GM21529 (cell line): ENCODE data around the gene TAS1R2.

Source experiments
- ATAC-seq: cut with Tn5 transposase; IDR thresholded peaks from one replicate; pipeline ENCODE4 v1.9.1; 2021; ENCODE audit not compliant: unreplicated experiment

The TAS1R2 gene

DNA sequence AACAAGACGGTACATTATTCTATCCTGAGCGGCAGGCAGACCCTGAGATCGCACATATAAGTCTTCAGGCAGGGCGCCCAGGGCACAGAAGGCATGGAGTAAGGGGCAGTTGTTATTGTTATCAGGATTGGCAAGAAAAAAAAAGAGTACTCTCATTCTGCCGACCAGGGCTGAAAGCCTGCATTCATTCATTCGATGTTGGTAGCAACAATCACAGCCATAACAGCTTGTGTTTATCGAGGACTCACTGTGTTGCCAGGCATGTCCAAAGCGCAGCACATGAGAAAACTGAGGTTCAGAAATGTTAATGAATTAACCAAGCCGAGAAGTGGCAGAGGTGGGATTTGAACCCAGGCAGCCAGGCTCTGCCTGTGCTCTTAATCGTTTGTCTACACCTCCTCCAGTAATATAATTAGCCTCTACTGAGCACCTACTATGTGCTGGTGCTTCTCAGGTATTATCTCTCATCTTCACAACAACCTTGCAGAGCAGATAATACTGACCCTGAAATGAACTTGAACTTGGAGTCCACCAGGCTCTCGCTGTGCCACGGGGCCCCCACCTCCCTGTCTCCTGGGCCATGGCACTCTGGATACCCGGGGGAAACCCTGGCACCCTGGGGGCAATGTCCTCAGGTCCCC is 56.2 kb downstream of the TAS1R2 start:
- no peak for ATAC-seq

DNA sequence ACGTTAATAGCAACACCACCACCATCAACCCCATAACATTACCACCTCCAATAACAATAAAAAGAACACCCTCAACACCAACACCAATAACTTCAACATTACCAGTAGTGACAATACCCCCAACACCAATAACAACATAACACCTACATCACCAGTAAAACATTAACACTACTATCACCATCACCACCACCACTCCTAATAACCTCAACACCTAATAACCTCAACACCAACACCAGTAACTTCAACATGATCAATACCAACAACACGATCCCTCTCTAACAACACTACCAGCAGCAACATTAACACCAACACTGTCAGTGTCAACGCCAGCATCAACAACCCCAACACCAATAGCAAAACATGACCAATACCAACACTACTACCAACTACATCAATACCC is 57.2 kb downstream of the TAS1R2 start:
- ATAC-seq = no peak

DNA sequence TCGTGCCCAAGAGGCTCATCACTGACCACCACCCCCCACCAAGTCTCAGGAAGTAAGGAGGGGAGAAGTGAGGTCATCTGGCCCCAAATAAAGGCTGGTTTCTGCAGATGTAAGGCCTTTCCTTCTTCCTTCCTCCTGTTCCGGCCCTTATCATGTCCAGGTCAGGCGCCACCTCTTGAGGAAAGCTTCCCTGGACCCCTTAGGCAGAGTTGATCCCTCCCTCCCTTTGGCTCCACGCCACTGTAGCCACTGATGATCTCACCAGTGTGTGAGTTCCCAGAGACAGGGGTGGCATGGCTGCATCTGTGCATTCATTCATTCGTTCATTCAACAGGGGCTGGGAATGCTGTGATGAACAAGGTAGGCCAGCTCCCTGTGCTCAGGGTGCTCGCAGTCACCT is 59.2 kb downstream of the TAS1R2 start:
- ATAC-seq = no peak

- ATAC-seq = no peak
Observed at GRCh38 chr1:18799454-18799853, 60.0 kb downstream of the TAS1R2 start.

DNA sequence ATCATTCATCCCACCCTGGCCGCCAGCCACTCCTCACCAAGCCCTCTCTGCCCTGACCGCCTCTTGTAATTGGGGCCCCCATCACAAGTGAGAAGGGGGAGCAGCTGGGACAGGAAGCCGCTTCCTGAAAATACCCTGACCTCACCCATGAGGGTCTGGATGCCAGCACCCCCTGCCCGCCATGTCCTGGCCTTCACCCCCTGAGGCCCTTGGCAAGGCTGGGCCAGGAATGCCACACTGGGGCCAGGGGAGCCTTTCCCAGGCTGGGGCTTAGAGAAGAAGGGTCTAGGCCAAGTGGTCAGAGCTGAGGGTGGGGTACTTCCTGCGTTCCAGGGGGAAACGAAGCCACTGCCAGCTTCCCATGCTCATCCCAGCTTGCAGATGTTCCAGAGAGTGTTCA is 60.5 kb downstream of the TAS1R2 start:
- no peak for ATAC-seq

DNA sequence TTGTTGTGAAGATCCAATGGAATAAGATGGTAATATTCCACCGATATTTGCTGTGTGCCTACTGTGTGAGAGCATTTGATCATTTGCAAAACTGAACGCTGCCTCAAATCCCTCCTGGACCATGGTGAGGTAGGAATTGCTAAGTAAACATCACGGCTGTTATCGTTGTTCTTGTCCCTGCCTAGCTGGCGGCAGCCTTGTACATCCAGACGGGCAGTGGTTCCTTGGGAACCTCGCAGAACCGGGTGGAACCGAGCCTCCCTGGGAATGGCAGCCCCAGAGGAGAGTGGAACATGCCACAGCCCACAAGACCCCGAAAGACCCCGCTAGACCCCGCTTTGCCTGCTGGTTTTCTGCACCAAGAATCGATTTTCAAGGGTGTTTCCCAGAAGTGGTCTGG is 60.9 kb downstream of the TAS1R2 start:
- no peak for ATAC-seq

DNA sequence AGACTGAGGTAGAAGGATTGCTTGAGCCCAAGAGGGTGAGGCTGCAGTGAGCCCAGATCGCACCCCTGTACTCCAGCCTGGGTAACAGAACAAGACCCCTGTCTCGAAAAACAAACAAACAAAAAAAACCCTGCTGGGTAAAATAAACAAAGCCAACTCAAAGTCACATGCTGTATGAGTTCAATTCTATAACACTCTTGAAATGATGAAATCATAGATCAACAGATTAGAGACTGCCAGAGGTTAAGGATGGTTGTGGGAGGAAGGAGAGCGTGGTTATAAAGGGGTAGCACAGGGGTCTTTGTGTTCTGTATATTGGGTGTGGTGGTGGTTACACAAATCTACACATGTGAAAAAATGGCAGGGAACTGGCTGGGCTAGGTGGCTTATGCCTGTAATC is 62.5 kb downstream of the TAS1R2 start:
- no peak for ATAC-seq

- no peak for ATAC-seq
Observed at GRCh38 chr1:18795002-18795689, 64.3 kb downstream of the TAS1R2 start.

DNA sequence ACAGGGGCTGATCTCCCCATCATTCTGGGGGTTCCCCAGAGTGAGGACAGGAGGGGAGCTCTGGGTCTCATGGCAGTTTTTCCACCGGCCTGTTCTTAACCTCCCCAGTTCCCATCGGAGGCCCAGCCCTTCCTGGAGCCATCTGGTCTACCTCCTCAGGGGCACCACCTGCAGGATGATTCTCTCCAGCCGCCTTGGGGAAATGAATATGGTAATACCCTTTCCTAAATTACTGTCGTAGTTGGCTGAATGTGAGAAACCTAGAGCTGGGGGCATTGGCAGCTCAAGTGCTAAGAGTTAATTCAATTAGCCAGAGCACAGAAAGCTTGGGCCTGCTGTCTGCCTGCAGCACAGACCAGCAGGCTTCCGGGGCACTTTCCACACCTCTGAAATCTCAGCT is 64.9 kb downstream of the TAS1R2 start:
- ATAC-seq = no peak

DNA sequence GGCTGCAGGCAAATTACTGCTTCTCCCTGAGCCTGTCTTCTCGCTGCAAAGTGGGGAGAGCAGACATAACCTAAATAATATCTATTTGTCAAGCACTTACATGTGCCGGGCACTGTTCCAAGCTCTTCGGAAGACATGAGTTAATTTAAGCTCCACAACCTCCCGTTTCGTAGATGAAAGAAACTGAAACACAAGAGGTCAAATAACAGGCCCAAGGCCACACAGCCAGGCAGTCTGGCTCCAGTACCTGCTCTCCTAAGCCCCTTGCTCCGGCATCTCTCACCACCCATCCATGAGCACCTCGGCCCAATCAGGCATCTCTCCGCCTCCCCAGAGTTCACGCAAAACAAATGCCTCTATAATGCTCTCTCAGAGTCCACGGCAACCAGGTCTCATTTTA is 65.4 kb downstream of the TAS1R2 start:
- no peak for ATAC-seq

DNA sequence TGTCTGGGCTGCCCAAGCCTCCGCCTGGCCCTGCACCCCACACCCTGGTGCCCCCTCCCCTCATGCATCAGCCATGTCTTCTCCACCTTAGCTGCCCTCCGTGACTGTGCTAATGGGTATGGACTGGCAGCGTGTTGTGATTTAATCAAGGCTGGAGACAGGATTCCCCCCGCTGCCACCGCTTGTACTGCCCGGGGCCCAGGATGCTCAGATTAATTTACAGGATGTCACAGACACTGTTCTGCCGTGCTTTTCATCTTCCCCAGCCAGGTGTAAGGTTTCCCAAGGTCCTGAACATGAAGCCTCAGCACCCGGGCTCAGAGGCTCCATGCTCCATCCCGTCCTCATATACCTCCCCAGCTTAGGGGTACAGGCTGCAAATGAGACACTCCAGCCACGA is 66.3 kb downstream of the TAS1R2 start:
- ATAC-seq = no peak

GRCh38 chr1:18792747-18793146 is 66.7 kb downstream of the TAS1R2 start:
- no peak for ATAC-seq
